Hippocampal formation (tissue), 2 donors: ENCODE measurements around the gene PTPRN2.
"Not testable (repeated sequence)": the region's sequence is repeated elsewhere in the genome, so short reads cannot be mapped to it uniquely, and the experiment has no call there.

Source experiments
- DNase-seq, 2 donors: peaks; one replicate each; lab custom pipeline; 2025; lab: John Stamatoyannopoulos, UW

Gene PTPRN2

GRCh38 chr7:157565201-157565626, 1022.4 kb downstream of the PTPRN2 start:
- DNase-seq, result no peak

- DNase-seq, result no peak
These were observed 1023.0 kb downstream of the PTPRN2 start for GRCh38 chr7:157564517-157565177.

DNA sequence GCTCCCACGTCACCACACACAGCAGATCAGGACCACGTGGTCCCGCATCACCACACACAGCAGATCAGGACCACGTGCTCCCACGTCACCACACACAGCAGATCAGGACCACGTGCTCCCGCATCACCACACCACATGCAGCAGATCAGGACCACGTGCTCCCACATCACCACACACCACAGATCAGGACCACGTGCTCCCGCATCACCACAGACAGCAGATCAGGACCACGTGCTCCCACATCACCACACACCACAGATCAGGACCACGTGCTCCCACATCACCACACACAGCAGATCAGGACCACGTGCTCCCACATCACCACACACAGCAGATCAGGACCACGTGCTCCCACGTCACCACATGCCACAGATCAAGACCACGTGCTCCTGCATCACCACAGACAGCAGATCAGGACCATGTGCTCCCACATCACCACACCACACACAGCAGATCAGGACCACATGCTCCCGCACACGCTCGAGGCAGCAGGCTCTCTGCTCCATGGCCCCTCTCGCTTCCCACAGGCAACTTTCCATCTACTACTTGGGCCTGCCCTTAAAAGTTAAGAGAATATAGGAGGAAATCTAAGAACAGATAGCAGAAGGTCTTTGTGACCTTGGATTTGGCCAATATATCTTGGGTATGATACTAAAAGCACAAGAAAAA, 1024.0 kb downstream of the PTPRN2 start:
- DNase-seq, result not testable (repeated sequence)

DNA sequence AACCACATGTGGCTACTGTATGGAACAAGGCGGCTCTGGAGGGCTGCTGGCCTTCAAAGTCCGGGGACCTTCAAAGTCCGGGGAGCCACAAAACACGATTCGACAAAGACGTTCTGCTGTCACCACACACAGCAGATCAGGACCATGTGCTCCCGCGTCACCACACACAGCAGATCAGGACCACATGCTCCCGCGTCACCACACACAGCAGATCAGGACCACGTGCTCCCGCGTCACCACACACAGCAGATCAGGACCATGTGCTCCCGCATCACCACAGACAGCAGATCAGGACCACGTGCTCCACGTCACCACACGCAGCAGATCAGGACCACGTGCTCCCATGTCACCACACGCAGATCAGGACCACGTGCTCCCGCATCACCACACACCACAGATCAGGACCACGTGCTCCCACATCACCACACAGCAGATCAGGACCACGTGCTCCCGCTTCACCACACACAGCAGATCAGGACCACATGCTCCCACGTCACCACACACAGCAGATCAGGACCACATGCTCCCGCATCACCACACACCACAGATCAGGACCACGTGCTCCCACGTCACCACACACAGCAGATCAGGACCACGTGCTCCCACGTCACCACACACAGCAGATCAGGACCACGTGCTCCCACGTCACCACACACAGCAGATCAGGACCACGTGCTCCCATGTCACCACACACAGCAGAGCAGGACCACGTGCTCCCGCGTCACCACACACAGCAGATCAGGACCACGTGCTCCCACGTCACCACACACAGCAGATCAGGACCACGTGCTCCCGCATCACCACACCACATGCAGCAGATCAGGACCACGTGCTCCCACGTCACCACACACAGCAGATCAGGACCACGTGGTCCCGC, 1024.9 kb downstream of the PTPRN2 start:
- DNase-seq, result not testable (repeated sequence)

DNA sequence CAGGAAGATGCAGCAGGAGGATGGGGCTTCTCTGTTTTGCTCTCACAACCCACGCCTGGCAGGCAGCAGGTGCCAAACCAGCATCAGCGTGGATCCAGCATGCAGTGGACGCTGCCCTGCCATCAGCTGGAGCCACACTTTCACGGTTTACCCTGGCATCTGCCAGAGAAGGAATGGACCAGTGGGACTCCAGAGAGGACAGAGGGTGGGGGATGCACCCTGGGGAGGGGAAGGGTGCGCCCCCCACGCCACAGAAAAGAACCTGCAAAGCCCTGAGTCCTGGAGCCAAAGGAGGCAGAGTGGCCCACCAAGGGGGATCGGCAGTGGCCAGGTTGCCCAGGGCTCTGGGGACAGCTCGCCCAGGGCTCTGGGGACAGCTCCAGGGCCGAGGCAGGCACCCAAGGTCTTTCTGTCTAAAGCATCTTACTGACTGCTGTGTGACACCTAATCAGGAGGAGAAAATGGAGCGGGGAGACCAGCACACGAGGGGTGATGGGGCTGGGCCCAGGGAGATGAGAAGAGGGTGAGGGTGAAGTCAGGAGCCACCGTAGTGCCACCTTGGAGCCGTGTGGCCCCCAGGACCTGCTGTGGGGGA, 1025.7 kb downstream of the PTPRN2 start:
- DNase-seq, result no peak

- DNase-seq, result no peak
These were observed 1026.2 kb downstream of the PTPRN2 start for GRCh38 chr7:157561523-157561785.

- no peak for DNase-seq
These were observed 1026.7 kb downstream of the PTPRN2 start for GRCh38 chr7:157560710-157561522.

DNA sequence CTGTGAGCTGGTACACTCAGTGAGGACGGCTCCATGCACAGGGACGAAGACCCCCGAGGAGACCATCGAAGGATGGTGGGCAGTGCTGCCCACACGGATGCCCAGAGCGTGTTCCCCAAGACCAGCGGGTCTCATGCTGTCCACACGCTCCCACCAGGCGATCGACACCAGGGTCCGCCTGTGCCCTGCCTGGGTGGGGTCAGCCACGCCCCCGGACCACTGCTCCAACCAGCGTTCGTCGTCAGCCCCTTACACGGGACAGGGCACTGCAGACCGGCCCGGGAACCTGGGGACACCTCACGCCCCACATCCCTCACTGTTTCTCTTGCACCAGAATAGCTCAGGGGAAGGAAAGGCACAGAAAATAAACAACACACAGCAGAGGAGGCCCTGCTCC, 1027.4 kb downstream of the PTPRN2 start:
- no peak for DNase-seq

GRCh38 chr7:157559596-157560257, 1027.9 kb downstream of the PTPRN2 start:
- DNase-seq, result no peak

GRCh38 chr7:157558875-157559595, 1028.6 kb downstream of the PTPRN2 start:
- no peak for DNase-seq

DNA sequence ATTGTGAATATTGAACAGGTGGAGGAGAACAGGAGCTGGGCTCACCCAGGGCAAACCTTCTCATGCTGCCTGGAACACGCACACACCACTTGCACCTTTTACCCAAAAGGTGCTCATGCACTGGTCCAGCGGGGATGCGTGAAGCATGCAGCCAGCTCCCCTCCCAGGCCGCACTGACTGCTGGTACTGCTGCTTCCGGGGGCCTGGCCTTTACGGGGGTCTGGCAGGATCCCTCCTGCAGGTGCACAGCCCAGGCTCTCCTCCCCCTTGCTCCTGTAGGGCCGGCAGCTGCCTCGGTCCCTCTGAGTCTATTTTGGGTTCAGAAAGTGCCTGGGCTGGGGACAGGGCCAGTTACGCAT, 1029.1 kb downstream of the PTPRN2 start:
- DNase-seq, result no peak

DNA sequence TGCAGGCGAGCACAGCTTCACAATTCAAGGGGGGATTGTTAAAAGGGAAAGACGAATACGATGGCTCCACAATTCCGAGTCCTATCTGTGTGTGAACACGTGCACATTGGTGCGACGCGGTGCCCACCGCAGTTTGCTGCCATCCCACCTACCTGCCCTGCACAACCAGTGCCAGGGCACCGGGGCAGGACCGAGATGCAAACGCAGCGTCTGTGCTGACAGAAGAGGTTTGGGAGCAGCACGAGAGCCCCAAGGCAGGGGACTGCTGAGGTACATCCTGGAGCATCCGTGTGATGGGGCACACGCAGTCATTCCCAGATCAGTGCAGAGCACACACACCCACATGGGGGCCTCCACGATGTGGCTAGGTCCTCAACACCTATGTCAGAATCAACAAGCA, 1029.6 kb downstream of the PTPRN2 start:
- no peak for DNase-seq

DNA sequence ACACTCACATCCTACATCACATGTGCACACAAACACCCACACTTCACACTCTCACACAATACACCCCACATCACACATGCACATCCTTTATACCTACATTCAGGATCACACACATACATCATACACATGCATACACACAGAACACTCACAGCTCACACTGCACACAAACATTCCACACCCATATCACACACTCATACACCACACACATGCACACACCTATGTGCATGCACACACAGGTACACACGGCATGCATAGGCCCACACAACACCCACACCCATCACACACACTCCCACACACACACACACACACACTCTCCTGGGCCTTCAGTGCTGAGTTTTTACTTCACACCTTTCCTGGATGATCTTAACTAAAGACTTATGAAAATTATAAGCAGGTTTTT, 1030.4 kb downstream of the PTPRN2 start:
- no peak for DNase-seq

GRCh38 chr7:157556642-157556944, 1031.0 kb downstream of the PTPRN2 start:
- no peak for DNase-seq

DNA sequence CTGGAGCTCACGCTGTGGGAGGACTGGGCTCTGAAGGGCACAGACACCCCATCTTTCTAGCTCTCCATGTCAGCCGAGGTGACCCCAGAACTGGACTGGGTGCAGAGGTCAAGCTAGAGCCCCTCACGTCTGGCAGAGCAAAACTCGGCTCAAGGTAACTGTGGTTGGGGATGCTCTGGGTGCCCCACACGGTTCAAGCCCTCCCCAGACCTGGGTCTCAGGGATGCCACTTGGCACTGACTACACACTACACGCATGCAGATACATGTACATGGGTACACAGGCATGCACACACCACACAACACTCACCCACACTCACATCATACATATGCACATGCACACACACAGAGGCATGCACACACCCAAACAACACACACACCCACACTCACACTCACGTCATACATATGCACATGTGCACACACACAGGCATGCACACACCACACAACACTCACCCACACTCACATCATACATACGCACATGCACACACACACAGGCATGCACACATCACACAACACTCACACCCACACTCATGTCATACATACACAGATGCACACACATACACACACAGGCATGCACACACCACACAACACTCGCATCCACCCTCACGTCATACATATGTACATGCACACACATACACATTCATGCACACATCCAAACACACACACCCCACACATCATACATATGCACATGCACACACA, 1031.5 kb downstream of the PTPRN2 start:
- no peak for DNase-seq

GRCh38 chr7:157555313-157555712, 1032.3 kb downstream of the PTPRN2 start:
- DNase-seq, result no peak

DNA sequence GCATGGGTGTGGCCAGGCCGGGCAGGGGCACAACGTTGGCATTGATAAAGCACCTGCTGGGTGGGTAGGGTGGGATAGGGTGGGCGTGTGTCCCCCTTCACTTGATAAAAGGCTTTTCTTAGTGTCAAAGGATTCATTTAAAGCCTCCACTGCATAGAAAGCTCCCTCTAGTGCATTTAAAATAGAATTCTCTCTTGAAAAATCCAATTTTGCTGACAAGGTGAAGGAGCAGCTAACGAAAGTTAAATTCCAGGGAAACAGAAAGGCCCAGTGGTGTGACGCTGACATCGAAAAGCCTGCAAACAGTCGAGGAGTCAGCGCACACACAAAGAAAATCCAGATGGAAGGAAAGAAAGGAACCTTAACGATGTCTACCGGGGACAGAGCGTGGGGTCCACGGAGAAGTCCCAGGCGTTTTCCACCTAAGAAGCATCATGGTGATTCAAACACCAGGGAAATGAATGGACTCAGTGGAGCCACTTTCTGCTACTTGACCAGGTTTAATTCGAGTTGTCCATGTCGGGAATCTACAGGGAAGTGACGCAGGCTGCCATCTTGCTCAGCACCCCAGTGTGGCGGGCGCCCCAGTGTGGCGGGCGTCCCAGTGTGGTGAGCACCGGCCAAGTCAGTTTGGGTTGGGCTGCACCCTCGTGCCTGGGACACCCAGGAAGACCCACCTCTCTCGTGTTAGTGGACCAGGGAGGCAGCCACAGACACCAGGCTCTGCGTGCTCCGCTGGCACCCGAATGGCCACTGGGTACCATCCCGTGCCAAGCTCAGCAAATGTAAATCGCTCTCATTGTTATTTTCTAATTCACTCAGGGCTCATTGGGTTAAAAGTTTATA, 1033.0 kb downstream of the PTPRN2 start:
- DNase-seq, result no peak

GRCh38 chr7:157553256-157553655, 1034.4 kb downstream of the PTPRN2 start:
- no peak for DNase-seq

- no peak for DNase-seq
These were observed 1035.2 kb downstream of the PTPRN2 start for GRCh38 chr7:157552295-157552993.
